Activated T-cell treated with anti-CD3 and anti-CD28 coated beads, Interleukin-2, amount 50 U/mL, for 4 hours (primary cell): ENCODE data around the gene PHLDB1. TPM values are rescaled to one million over a fixed set of nuclear protein-coding genes. Genes with fewer than 3 reads are reported as not detected.
"Not testable (repeated sequence)": the region's sequence is repeated elsewhere in the genome, so short reads cannot be mapped to it uniquely, and the experiment has no call there.

Source experiments
- ATAC-seq, 2 donors: fragments of 200-7000 bp; cut with Tn5 transposase; one replicate each; pipeline ENCODE4 v1.10.0; 2021
- DNase-seq: peaks from one replicate; pipeline ENCODE4 v3.0.0-alpha.2; 2020
- H3K27me3 Mint-ChIP-seq: one replicate; pipeline ENCODE4 v1.8.0; 2021; ENCODE audit warnings: low read depth, mixed read lengths
- H3K36me3 Mint-ChIP-seq: one replicate; pipeline ENCODE4 v1.8.0; 2022; ENCODE audit warnings: mixed read lengths; ENCODE audit not compliant: insufficient read depth
- H3K4me1 Mint-ChIP-seq: one replicate; pipeline ENCODE4 v1.8.0; 2021; ENCODE audit warnings: low read depth, mixed read lengths
- H3K4me3 Mint-ChIP-seq: one replicate; pipeline ENCODE4 v1.8.0; 2021; ENCODE audit warnings: mild to moderate bottlenecking, moderate library complexity, mixed read lengths
- H3K9me3 Mint-ChIP-seq: one replicate; pipeline ENCODE4 v1.8.0; 2021; ENCODE audit warnings: mixed read lengths
- total RNA-seq, 3 donors: library from RNA; stranded (reverse); gene quantifications; one replicate each; pipeline ENCODE4 v1.2.1, GENCODE V29; 2021

The PHLDB1 gene
- total RNA-seq, 3 donors from 2014 or later: 0.90 to 1.9 (median 1.3) TPM

- no peaks in the 10 kb centered on the region for H3K9me3 Mint-ChIP-seq
Observed at GRCh38 chr11:118660681-118661424, 53.4 kb downstream of the PHLDB1 start.

GRCh38 chr11:118661425-118662301 lies 54.2 kb downstream of the PHLDB1 start:
- Mint-ChIP-seq H3K4me3 (no peak overlapping the region), H3K9me3 (no peaks in the 10 kb centered on the region), H3K36me3 (no peaks in the 10 kb centered on the region), H3K4me1 (peaks cover 9% of the 10 kb centered on the region), H3K27me3 (no peaks in the 10 kb centered on the region)
- DNase-seq: no peak
- ATAC-seq: no peak

More at GRCh38 chr11:118660681-118661424, 53.4 kb downstream of the PHLDB1 start:
- ATAC-seq (no peak), DNase-seq (no peak)
- Mint-ChIP-seq H3K27me3 (no peaks in the 10 kb centered on the region), H3K4me1 (peaks cover 4% of the 10 kb centered on the region), H3K4me3 (no peak overlapping the region), H3K36me3 (no peaks in the 10 kb centered on the region)

GRCh38 chr11:118662401-118663271 lies 55.2 kb downstream of the PHLDB1 start:
- ATAC-seq: no peak

GRCh38 chr11:118663381-118663780 lies 56.0 kb downstream of the PHLDB1 start:
- Mint-ChIP-seq H3K9me3 (no peaks in the 10 kb centered on the region), H3K4me3 (no peak overlapping the region), H3K36me3 (no peaks in the 10 kb centered on the region), H3K27me3 (no peaks in the 10 kb centered on the region), H3K4me1 (peaks cover 9% of the 10 kb centered on the region)
- DNase-seq (no peak), ATAC-seq (no peak)

More at GRCh38 chr11:118662401-118663271, 55.2 kb downstream of the PHLDB1 start:
- H3K4me1 Mint-ChIP-seq: peaks cover 9% of the 10 kb centered on the region
- no peak for DNase-seq
- no peaks in the 10 kb centered on the region for H3K36me3 Mint-ChIP-seq
- H3K27me3 Mint-ChIP-seq: no peaks in the 10 kb centered on the region
- no peaks in the 10 kb centered on the region for H3K9me3 Mint-ChIP-seq
- no peak overlapping the region for H3K4me3 Mint-ChIP-seq

GRCh38 chr11:118663902-118664301 lies 56.5 kb downstream of the PHLDB1 start:
- no peak for ATAC-seq
- H3K9me3 Mint-ChIP-seq: no peaks in the 10 kb centered on the region

GRCh38 chr11:118666371-118666770 lies 59.0 kb downstream of the PHLDB1 start:
- H3K4me1 Mint-ChIP-seq: peaks cover 5% of the 10 kb centered on the region
- no peak for ATAC-seq
- H3K9me3 Mint-ChIP-seq: peaks cover 13% of the 10 kb centered on the region
- H3K27me3 Mint-ChIP-seq: peaks cover 6% of the 10 kb centered on the region
- DNase-seq: no peak
- no peaks in the 10 kb centered on the region for H3K36me3 Mint-ChIP-seq
- no peak overlapping the region for H3K4me3 Mint-ChIP-seq

More at GRCh38 chr11:118663902-118664301, 56.5 kb downstream of the PHLDB1 start:
- peaks cover 9% of the 10 kb centered on the region for H3K4me1 Mint-ChIP-seq
- no peak overlapping the region for H3K4me3 Mint-ChIP-seq
- no peaks in the 10 kb centered on the region for H3K27me3 Mint-ChIP-seq
- no peak for DNase-seq
- H3K36me3 Mint-ChIP-seq: no peaks in the 10 kb centered on the region

- H3K4me3 Mint-ChIP-seq: no peak overlapping the region
- ATAC-seq: no peak
- H3K36me3 Mint-ChIP-seq: no peaks in the 10 kb centered on the region
- DNase-seq: no peak
- H3K4me1 Mint-ChIP-seq: peaks cover 5% of the 10 kb centered on the region
- peaks cover 16% of the 10 kb centered on the region for H3K9me3 Mint-ChIP-seq
- peaks cover 6% of the 10 kb centered on the region for H3K27me3 Mint-ChIP-seq
Observed at GRCh38 chr11:118670063-118670462, 62.6 kb downstream of the PHLDB1 start.

- peaks cover 16% of the 10 kb centered on the region for H3K9me3 Mint-ChIP-seq
Observed at GRCh38 chr11:118671254-118671653, 63.8 kb downstream of the PHLDB1 start.

GRCh38 chr11:118672846-118673245 lies 65.4 kb downstream of the PHLDB1 start:
- Mint-ChIP-seq H3K9me3 (peaks cover 16% of the 10 kb centered on the region), H3K36me3 (no peaks in the 10 kb centered on the region), H3K4me3 (no peak overlapping the region), H3K4me1 (no peaks in the 10 kb centered on the region), H3K27me3 (peaks cover 6% of the 10 kb centered on the region)
- DNase-seq (no peak), ATAC-seq (no peak)

More at GRCh38 chr11:118671254-118671653, 63.8 kb downstream of the PHLDB1 start:
- ATAC-seq (no peak), DNase-seq (no peak)
- H3K4me3 Mint-ChIP-seq: no peak overlapping the region
- H3K27me3 Mint-ChIP-seq: peaks cover 6% of the 10 kb centered on the region
- H3K4me1 Mint-ChIP-seq: peaks cover 3% of the 10 kb centered on the region
- no peaks in the 10 kb centered on the region for H3K36me3 Mint-ChIP-seq

GRCh38 chr11:118673361-118674081 lies 66.1 kb downstream of the PHLDB1 start:
- ATAC-seq (no peak), DNase-seq (no peak)
- no peaks in the 10 kb centered on the region for H3K4me1 Mint-ChIP-seq
- H3K9me3 Mint-ChIP-seq: peaks cover 16% of the 10 kb centered on the region
- no peak overlapping the region for H3K4me3 Mint-ChIP-seq
- peaks cover 6% of the 10 kb centered on the region for H3K27me3 Mint-ChIP-seq
- no peaks in the 10 kb centered on the region for H3K36me3 Mint-ChIP-seq

GRCh38 chr11:118674082-118674435 lies 66.6 kb downstream of the PHLDB1 start:
- Mint-ChIP-seq H3K4me1 (no peaks in the 10 kb centered on the region), H3K4me3 (no peak overlapping the region), H3K9me3 (peaks cover 16% of the 10 kb centered on the region), H3K36me3 (no peaks in the 10 kb centered on the region), H3K27me3 (peaks cover 6% of the 10 kb centered on the region)
- DNase-seq: no peak
- no peak for ATAC-seq

GRCh38 chr11:118677977-118678376 lies 70.6 kb downstream of the PHLDB1 start:
- ATAC-seq (no peak), DNase-seq (no peak)
- H3K36me3 Mint-ChIP-seq: no peaks in the 10 kb centered on the region
- H3K4me3 Mint-ChIP-seq: no peak overlapping the region
- no peaks in the 10 kb centered on the region for H3K4me1 Mint-ChIP-seq
- H3K27me3 Mint-ChIP-seq: no peaks in the 10 kb centered on the region
- no peaks in the 10 kb centered on the region for H3K9me3 Mint-ChIP-seq

GRCh38 chr11:118678908-118679307 lies 71.5 kb downstream of the PHLDB1 start:
- not testable (repeated sequence) for DNase-seq, H3K27me3 Mint-ChIP-seq, ATAC-seq, H3K4me1 Mint-ChIP-seq, H3K9me3 Mint-ChIP-seq, H3K36me3 Mint-ChIP-seq, H3K4me3 Mint-ChIP-seq
